Gastrocnemius medialis (tissue), 4 donors: ENCODE data around the gene TEX12. TPM values are rescaled to one million over a fixed set of nuclear protein-coding genes. Genes with fewer than 3 reads are reported as not detected.

Experiments
- ATAC-seq, 2 donors: fragments of 150-250 bp; one replicate each; pipeline ENCODE4 v1.9.1; 2016
- DNase-seq, 2 donors: peaks; one replicate each; pipeline ENCODE4 v3.0.0-alpha.2; 2019
- H3K27ac ChIP-seq, 4 donors: fragments of 200-600 bp; sonication (generic); 1 replicate in 1 of 4; 2 replicates in 3 of 4; pipeline ENCODE4 v1.5.1; 2016 to 2018; ENCODE audit warnings: mild to moderate bottlenecking in 2 of 4, moderate library complexity in 1 of 4
- H3K27me3 ChIP-seq, 3 donors: fragments of 200-600 bp; sonication (generic) in 2 of 3; 1 replicate in 1 of 3; 2 replicates in 2 of 3; pipeline versions ENCODE4 v1.5.1 to v1.6.0; 2016 to 2019; ENCODE audit warnings: mild to moderate bottlenecking in 1 of 3, moderate library complexity in 1 of 3
- H3K36me3 ChIP-seq, 2 donors: fragments of 200-600 bp; sonication (generic) in 1 of 2; one replicate each; pipeline ENCODE4 v1.5.1; 2017 to 2018
- H3K4me1 ChIP-seq, 2 donors: fragments of 200-600 bp; sonication (generic) in 1 of 2; one replicate each; pipeline ENCODE4 v1.5.1; 2016 to 2017; ENCODE audit warnings: mild to moderate bottlenecking in 2 of 2
- H3K4me3 ChIP-seq, 4 donors: fragments of 200-600 bp; sonication (generic) in 3 of 4; 1 replicate in 1 of 4; 2 replicates in 3 of 4; pipeline ENCODE4 v1.5.1; 2016 to 2019; ENCODE audit warnings: mild to moderate bottlenecking in 2 of 4
- H3K9me3 ChIP-seq, 3 donors: fragments of 200-600 bp; sonication (generic) in 2 of 3; 1 replicate in 1 of 3; 2 replicates in 2 of 3; pipeline ENCODE4 v1.5.1; 2016 to 2019
- POLR2A ChIP-seq, 2 donors: fragments of 450-650 bp; IDR thresholded peaks; one replicate each; pipeline ENCODE4 v1.6.1; 2017; ENCODE audit warnings: antibody characterized with exemption in 2 of 2, mild to moderate bottlenecking in 2 of 2, moderate library complexity in 2 of 2
- in situ Hi-C, 4 donors: fragments of 200-750 bp; cut with MboI; loops; one replicate each; pipeline versions ENCODE4 v1.15.0 to v1.8.0; 2017; ENCODE audit warnings: low sequenced_read_pairs in 4 of 4
- intact Hi-C: fragments of 100-400 bp; cut with DNase I; formaldehyde crosslinking; loops from one replicate; pipeline ENCODE4 v1.15.1; 2023; ENCODE audit warnings: low total_unique reads
- total RNA-seq, 4 donors: library from RNA; depleted of rRNA; stranded (reverse); fragments of >200 nt; gene quantifications; one replicate each; pipeline versions ENCODE4 v1.1.0 to v1.2.3, GENCODE V29; 2016
- TF ChIP-seq, protein P1 (sequence below), 5 experiments: fragments of 450-650 bp in 3 of 5; fragments of 200-600 bp in 2 of 5; sonication (generic) in 2 of 5; IDR thresholded peaks in 4 of 5; conservative IDR thresholded peaks in 1 of 5; 1 replicate in 4 of 5; 2 replicates in 1 of 5; pipeline ENCODE4 v1.5.1; 2016 to 2019; ENCODE audit warnings: antibody characterized with exemption in 5 of 5, mild to moderate bottlenecking in 3 of 5, moderate library complexity in 3 of 5

Gene TEX12, protein sequence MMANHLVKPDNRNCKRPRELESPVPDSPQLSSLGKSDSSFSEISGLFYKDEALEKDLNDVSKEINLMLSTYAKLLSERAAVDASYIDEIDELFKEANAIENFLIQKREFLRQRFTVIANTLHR
- total RNA-seq, result 1 to 10 TPM in 1 of 4 donors, under 1 TPM in 2, not detected in 1; 0.62 to 2.1 (median 0.68) TPM

DNA sequence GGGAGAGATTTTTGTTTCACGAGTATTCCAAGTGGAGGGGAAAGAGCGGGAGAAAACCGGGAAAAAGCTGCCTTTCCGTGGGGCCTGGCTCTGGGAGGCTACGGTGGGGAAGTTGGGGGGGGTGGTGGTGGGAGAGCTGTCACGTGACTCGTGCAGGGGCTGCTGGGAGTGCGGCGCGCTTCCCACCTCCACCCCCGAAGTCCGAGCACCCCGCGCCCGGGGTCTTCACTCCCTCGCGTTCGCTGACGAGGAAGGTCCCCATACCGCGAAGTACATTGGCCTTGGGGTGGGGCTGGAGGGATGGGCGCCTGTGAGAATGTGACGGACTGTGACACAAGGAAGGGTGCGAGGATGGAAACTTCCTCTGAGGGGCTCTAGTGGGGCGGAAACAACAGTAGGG is at the start of gene TEX12:
Gene TEX12 (plus strand): TSS at position 228 of the 400 bp plus-strand sequence. CDS start 1,897 bp downstream, outside the sequence.
- Histone ChIP-seq H3K4me1 (peaks cover 11 to 29% of the 10 kb centered on the region in 2 donors), H3K27me3 (no peaks in the 10 kb centered on the region), H3K36me3 (no peaks in the 10 kb centered on the region), H3K9me3 (no peaks in the 10 kb centered on the region), H3K27ac (no peak within 1 kb of the TSS), H3K4me3 (no peak within 1 kb of the TSS)
- intact Hi-C loops, result no loop called here
- DNase-seq, result no peak
- no peak for TF ChIP-seq POLR2A (IDR thresholded peaks at IDR 0.05)
- TF ChIP-seq, protein P1, sequence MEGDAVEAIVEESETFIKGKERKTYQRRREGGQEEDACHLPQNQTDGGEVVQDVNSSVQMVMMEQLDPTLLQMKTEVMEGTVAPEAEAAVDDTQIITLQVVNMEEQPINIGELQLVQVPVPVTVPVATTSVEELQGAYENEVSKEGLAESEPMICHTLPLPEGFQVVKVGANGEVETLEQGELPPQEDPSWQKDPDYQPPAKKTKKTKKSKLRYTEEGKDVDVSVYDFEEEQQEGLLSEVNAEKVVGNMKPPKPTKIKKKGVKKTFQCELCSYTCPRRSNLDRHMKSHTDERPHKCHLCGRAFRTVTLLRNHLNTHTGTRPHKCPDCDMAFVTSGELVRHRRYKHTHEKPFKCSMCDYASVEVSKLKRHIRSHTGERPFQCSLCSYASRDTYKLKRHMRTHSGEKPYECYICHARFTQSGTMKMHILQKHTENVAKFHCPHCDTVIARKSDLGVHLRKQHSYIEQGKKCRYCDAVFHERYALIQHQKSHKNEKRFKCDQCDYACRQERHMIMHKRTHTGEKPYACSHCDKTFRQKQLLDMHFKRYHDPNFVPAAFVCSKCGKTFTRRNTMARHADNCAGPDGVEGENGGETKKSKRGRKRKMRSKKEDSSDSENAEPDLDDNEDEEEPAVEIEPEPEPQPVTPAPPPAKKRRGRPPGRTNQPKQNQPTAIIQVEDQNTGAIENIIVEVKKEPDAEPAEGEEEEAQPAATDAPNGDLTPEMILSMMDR (IDR thresholded peaks at IDR 0.05 in 4 of 5, conservative IDR thresholded peaks at IDR 0.05 in 1 of 5), result no peak
- in situ Hi-C loops, result no loop called here
- ATAC-seq, result no peak

DNA sequence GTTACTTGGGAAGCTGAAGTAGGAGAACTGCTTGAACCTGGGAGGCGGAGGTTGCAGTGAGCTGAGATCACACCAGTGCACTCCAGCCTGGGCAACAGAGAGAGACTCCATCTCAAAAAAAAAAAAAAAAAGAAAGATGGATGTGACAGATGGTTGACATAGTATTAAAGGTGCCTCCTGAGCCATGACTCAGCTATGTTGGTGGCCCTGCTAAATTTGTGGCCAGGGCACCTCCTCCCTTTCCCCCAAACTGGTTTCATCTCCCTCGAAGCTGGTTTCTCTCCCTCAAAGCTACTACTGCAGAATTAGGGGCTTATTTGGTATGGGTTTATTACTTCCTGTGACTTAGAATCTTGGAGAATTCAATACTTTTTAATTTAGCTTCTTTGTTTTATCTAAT is 49.0 kb upstream of the TEX12 start:
- H3K36me3 ChIP-seq, result no peaks in the 10 kb centered on the region
- no peaks in the 10 kb centered on the region for H3K9me3 ChIP-seq
- no peak for ATAC-seq
- no peaks in the 10 kb centered on the region for H3K27me3 ChIP-seq
- H3K4me3 ChIP-seq, result no peak overlapping the region
- H3K4me1 ChIP-seq, result peaks cover 0 to 10% of the 10 kb centered on the region in 2 donors
- no peak for TF ChIP-seq POLR2A (IDR thresholded peaks at IDR 0.05)
- TF ChIP-seq, protein P1 (IDR thresholded peaks at IDR 0.05 in 4 of 5, conservative IDR thresholded peaks at IDR 0.05 in 1 of 5), result no peak
- H3K27ac ChIP-seq, result no peak overlapping the region
- DNase-seq, result no peak
- in situ Hi-C loops (loop anchor here (5.0 to 10.0 kb wide), 2 partner anchors 59 to 67 kb away; partner anchors contain the start of gene BCO2 (in 3 of the 4)), intact Hi-C loops (no loop called here)

DNA sequence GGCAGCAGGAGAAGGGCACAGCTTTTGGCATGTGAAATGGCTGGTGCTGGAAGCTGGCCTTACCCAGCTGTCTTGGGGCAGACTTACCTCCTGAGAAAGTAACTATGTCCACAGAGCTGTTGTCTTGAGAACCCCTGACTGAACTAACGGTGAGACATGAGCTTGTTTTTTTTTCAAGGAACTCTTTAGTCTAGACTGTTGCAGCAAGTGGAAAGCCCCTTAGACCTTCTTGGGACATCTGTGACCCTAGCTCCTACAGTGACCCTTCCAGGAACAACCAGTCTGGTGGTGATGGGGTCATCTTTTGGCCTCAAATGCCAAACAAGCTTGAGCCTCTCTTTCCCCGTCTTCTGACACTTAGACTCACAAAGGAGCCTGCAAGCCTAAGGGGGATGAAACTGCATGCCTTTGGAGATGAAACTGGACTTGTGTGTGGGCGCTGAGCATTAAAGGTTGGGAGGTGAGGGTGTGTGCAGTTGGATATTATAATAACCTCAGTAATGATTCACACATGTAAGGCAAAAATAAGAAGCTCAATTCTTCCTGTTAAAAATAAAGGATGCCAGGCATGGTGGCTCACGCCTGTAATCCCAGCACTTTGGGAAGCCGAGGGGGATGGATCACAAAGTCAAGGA is 45.1 kb upstream of the TEX12 start:
- Histone ChIP-seq H3K9me3 (no peaks in the 10 kb centered on the region), H3K27ac (no peak overlapping the region), H3K36me3 (no peaks in the 10 kb centered on the region), H3K4me1 (peaks cover 0 to 10% of the 10 kb centered on the region in 2 donors), H3K27me3 (no peaks in the 10 kb centered on the region), H3K4me3 (no peak overlapping the region)
- TF ChIP-seq POLR2A (IDR thresholded peaks at IDR 0.05), result no peak
- TF ChIP-seq, protein P1 (IDR thresholded peaks at IDR 0.05 in 4 of 5, conservative IDR thresholded peaks at IDR 0.05 in 1 of 5), result no peak
- intact Hi-C loops, result loop anchor here (5.0 kb wide), 1 partner anchor 35 kb away; no protein-coding TSS in a partner anchor
- DNase-seq, result no peak
- in situ Hi-C loops, result no loop called here
- no peak for ATAC-seq

DNA sequence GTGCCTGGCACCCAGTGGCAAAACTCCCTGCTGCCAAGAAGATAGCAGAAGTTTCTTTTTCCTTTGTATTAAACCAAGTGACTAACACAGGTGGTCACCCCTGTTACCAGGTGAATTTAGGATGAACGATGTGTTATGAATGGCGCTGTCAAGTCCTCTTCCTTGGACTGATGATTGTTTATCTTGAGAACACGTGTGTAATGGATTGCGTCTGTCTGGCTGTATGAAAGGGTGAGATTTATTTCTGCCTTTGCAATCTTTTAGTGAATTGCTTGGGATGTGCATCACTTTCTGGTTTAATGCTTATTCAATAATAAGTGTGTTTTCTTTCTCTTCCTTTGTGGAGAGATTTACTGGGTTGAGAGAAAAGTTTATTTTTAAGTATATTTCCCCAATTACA is 44.0 kb upstream of the TEX12 start:
- H3K27ac ChIP-seq, result no peak overlapping the region
- no peaks in the 10 kb centered on the region for H3K36me3 ChIP-seq
- peaks cover 0 to 11% of the 10 kb centered on the region in 2 donors for H3K4me1 ChIP-seq
- intact Hi-C loops, result loop anchor here (5.0 kb wide), 1 partner anchor 34 kb away; no protein-coding TSS in a partner anchor
- DNase-seq, result no peak
- no peaks in the 10 kb centered on the region for H3K9me3 ChIP-seq
- no peak for TF ChIP-seq POLR2A (IDR thresholded peaks at IDR 0.05)
- TF ChIP-seq, protein P1 (IDR thresholded peaks at IDR 0.05 in 4 of 5, conservative IDR thresholded peaks at IDR 0.05 in 1 of 5), result no peak
- no peak overlapping the region for H3K4me3 ChIP-seq
- in situ Hi-C loops, result no loop called here
- ATAC-seq, result no peak
- no peaks in the 10 kb centered on the region for H3K27me3 ChIP-seq
